Upper lobe of left lung (tissue), 6 donors: ENCODE measurements around the gene DDX10. TPM values are rescaled to one million over a fixed set of nuclear protein-coding genes. Genes with fewer than 3 reads are reported as not detected.

Source experiments
- ATAC-seq, 2 donors: fragments of 200-7000 bp; cut with Tn5 transposase; one replicate each; pipeline ENCODE4 v1.9.1; 2022; ENCODE audit warnings: mild to moderate bottlenecking in 2 of 2, moderate library complexity in 2 of 2; ENCODE audit not compliant: low FRiP score in 2 of 2
- DNase-seq, 2 donors: peaks; one replicate each; pipeline ENCODE4 v3.0.0-alpha.2; 2019 to 2020
- H3K27ac ChIP-seq, 4 donors: fragments of 200-600 bp; sonication (generic); one replicate each; pipeline ENCODE4 v1.5.1; 2016 to 2019
- H3K27me3 ChIP-seq, 4 donors: fragments of 200-600 bp; sonication (generic); one replicate each; pipeline ENCODE4 v1.5.1; 2017 to 2019
- H3K36me3 ChIP-seq, 4 donors: fragments of 200-600 bp; sonication (generic); one replicate each; pipeline ENCODE4 v1.5.1; 2016 to 2019
- H3K4me1 ChIP-seq, 4 donors: fragments of 200-600 bp; sonication (generic); one replicate each; pipeline ENCODE4 v1.5.1; 2018 to 2019
- H3K4me3 ChIP-seq, 4 donors: fragments of 200-600 bp; sonication (generic); one replicate each; pipeline ENCODE4 v1.5.1; 2017 to 2019; ENCODE audit warnings: mild to moderate bottlenecking in 2 of 4, moderate library complexity in 1 of 4
- H3K9me3 ChIP-seq, 4 donors: fragments of 200-600 bp; sonication (generic); one replicate each; pipeline ENCODE4 v1.5.1; 2018 to 2019
- EP300 ChIP-seq, 4 donors: sonication (generic); formaldehyde crosslinking; IDR thresholded peaks; one replicate each; pipeline ENCODE4 v1.5.1; 2017; ENCODE audit warnings: antibody characterized with exemption in 4 of 4, control low read depth in 2 of 4
- POLR2A ChIP-seq, 4 donors: fragments of 450-650 bp; IDR thresholded peaks; one replicate each; pipeline ENCODE4 v1.5.1; 2016 to 2017; ENCODE audit warnings: antibody characterized with exemption in 4 of 4, mild to moderate bottlenecking in 2 of 4
- POLR2AphosphoS5 ChIP-seq, 2 donors: sonication (generic); formaldehyde crosslinking; IDR thresholded peaks; one replicate each; pipeline ENCODE4 v1.5.1; 2017; ENCODE audit warnings: antibody characterized with exemption in 2 of 2
- WGBS, 2 donors: methylation state at CpG; one replicate each; pipeline ENCODE4 v1.1.5; 2017 to 2018; 5-methylcytosine and 5-hydroxymethylcytosine counted together
- total RNA-seq, 6 donors: library from RNA; depleted of rRNA in 4 of 6; stranded (reverse); fragments of >200 nt in 4 of 6; gene quantifications; one replicate each; pipeline versions ENCODE4 v1.1.0 to v1.2.1, GENCODE V29; 2016 to 2021
- TF ChIP-seq, protein P1 (sequence below), 6 experiments: fragments of 450-650 bp in 4 of 6; fragments of 200-600 bp in 2 of 6; sonication (generic) in 2 of 6; IDR thresholded peaks; one replicate each; pipeline ENCODE4 v1.5.1; 2016 to 2019; ENCODE audit warnings: antibody characterized with exemption in 6 of 6
- donor health status: DM: no; HTN: no; CAD: no; lungs with moderate emphysema.
- donor health status: DM: no; HTN: yes; CAD: no; lungs with severe emphysema.

DDX10 gene
- total RNA-seq, 6 donors from 2014 or later = 9.0 to 25.2 (median 17.4) TPM

GRCh38 chr11:108926841-108927577 lies 262.1 kb downstream of the DDX10 start:
- WGBS, 2 donors = 85 to 98% methylated on average over 3 of the region's 3 CpGs
- Histone ChIP-seq H3K9me3 (no peaks in the 10 kb centered on the region), H3K4me3 (no peak overlapping the region), H3K4me1 (no peaks in the 10 kb centered on the region), H3K36me3 (no peaks in the 10 kb centered on the region), H3K27me3 (no peaks in the 10 kb centered on the region), H3K27ac (no peak overlapping the region)
- DNase-seq = no peak
- TF ChIP-seq, protein P1, sequence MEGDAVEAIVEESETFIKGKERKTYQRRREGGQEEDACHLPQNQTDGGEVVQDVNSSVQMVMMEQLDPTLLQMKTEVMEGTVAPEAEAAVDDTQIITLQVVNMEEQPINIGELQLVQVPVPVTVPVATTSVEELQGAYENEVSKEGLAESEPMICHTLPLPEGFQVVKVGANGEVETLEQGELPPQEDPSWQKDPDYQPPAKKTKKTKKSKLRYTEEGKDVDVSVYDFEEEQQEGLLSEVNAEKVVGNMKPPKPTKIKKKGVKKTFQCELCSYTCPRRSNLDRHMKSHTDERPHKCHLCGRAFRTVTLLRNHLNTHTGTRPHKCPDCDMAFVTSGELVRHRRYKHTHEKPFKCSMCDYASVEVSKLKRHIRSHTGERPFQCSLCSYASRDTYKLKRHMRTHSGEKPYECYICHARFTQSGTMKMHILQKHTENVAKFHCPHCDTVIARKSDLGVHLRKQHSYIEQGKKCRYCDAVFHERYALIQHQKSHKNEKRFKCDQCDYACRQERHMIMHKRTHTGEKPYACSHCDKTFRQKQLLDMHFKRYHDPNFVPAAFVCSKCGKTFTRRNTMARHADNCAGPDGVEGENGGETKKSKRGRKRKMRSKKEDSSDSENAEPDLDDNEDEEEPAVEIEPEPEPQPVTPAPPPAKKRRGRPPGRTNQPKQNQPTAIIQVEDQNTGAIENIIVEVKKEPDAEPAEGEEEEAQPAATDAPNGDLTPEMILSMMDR (IDR thresholded peaks at IDR 0.05) = no peak
- TF ChIP-seq POLR2AphosphoS5 (IDR thresholded peaks at IDR 0.05) (no peak), EP300 (IDR thresholded peaks at IDR 0.05) (no peak), POLR2A (IDR thresholded peaks at IDR 0.05) (no peak)
- ATAC-seq = no peak

DNA sequence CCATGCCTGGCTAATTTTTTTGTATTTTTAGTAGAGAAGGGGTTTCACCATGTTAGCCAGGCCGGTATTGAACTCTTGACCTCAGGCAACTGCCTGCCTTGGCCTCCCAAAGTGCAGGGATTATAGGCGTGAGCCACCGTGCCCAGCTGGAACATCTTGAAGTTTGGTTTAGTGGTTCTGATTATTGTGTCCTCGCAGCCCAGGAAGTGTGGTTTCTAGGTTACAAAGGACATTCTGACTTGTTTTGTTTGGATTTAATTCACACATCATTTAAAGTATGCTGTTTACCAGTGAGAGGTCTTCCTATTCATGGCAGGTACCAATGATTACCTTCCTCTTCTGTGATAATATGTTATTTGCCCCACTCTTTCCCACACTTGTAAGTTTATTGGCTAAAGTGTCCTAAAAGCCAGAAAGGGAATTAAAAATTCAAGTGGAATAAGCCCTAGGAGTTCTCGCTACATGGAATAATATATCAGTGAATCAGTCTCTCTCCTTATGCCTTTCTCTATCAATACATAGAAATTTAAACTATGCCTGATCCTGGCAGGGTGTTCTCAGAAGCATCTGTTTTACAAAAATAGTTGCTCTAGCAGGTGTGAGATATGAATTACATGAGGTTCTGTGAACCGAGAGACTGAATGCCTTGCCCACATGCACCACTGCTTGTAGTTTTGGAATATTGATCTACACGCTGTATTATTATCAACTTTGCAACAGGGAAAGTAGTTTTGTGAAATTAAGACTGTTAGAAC lies 263.1 kb downstream of the DDX10 start:
- TF ChIP-seq, protein P1 (IDR thresholded peaks at IDR 0.05) = no peak
- TF ChIP-seq POLR2A (IDR thresholded peaks at IDR 0.05) (no peak), POLR2AphosphoS5 (IDR thresholded peaks at IDR 0.05) (no peak), EP300 (IDR thresholded peaks at IDR 0.05) (no peak)
- Histone ChIP-seq H3K27ac (no peak overlapping the region), H3K27me3 (no peaks in the 10 kb centered on the region), H3K9me3 (no peaks in the 10 kb centered on the region), H3K4me1 (no peaks in the 10 kb centered on the region), H3K4me3 (no peak overlapping the region), H3K36me3 (no peaks in the 10 kb centered on the region)
- WGBS, 2 donors = 86 to 88% methylated on average over 7 of the region's 7 CpGs
- DNase-seq (no peak), ATAC-seq (no peak)

DNA sequence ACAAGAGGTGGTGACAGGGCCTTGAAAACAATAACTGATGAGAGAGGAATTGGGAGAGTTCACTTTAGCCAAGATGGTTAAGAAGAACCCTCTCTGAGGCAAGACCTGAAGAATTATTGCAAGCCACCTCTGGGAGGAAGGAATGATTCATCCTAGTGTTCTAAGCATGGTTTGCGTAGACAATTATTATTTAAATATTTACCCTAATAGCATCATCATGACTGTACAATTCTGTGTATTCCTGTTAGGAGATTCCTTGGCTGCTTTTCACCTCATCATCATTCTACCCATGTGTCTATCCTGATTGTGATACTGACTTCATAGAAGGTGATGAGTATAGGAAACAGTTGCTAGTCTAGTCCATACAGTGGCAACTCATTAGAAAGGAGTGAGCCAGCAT lies 264.4 kb downstream of the DDX10 start:
- TF ChIP-seq POLR2A (IDR thresholded peaks at IDR 0.05) = no peak
- TF ChIP-seq, protein P1 (IDR thresholded peaks at IDR 0.05) = no peak
- TF ChIP-seq EP300 (IDR thresholded peaks at IDR 0.05) = no peak
- TF ChIP-seq POLR2AphosphoS5 (IDR thresholded peaks at IDR 0.05) = no peak
- WGBS, 2 donors = 74 to 92% methylated on average over 1 of the region's 1 CpG
- H3K36me3 ChIP-seq = no peaks in the 10 kb centered on the region
- no peak overlapping the region for H3K4me3 ChIP-seq
- H3K27me3 ChIP-seq = no peaks in the 10 kb centered on the region
- no peaks in the 10 kb centered on the region for H3K9me3 ChIP-seq
- H3K4me1 ChIP-seq = no peaks in the 10 kb centered on the region
- no peak for DNase-seq
- no peak overlapping the region for H3K27ac ChIP-seq
- no peak for ATAC-seq

GRCh38 chr11:108931168-108931567 lies 266.3 kb downstream of the DDX10 start:
- no peak overlapping the region for H3K27ac ChIP-seq
- ATAC-seq (no peak), DNase-seq (no peak)
- no peaks in the 10 kb centered on the region for H3K4me1 ChIP-seq
- TF ChIP-seq POLR2A (IDR thresholded peaks at IDR 0.05) = no peak
- TF ChIP-seq, protein P1 (IDR thresholded peaks at IDR 0.05) = no peak
- TF ChIP-seq EP300 (IDR thresholded peaks at IDR 0.05) = no peak
- TF ChIP-seq POLR2AphosphoS5 (IDR thresholded peaks at IDR 0.05) = no peak
- H3K36me3 ChIP-seq = no peaks in the 10 kb centered on the region
- no peaks in the 10 kb centered on the region for H3K9me3 ChIP-seq
- no peaks in the 10 kb centered on the region for H3K27me3 ChIP-seq
- WGBS, 2 donors = 83 to 84% methylated on average over 2 of the region's 2 CpGs
- no peak overlapping the region for H3K4me3 ChIP-seq
